Nephron (organoid): ENCODE measurements around the gene ADARB2.

Experiments used
- H3K27ac Mint-ChIP-seq, 3 experiments: 2 replicates each; pipeline ENCODE4 v1.8.0; 2020; ENCODE audit warnings: mixed read lengths in 3 of 3, mild to moderate bottlenecking in 2 of 3, moderate library complexity in 1 of 3
- H3K27me3 Mint-ChIP-seq: 2 replicates; pipeline ENCODE4 v1.8.0; 2021; ENCODE audit warnings: low read depth, mild to moderate bottlenecking, moderate library complexity, mixed read lengths
- H3K36me3 Mint-ChIP-seq: 2 replicates; pipeline ENCODE4 v1.8.0; 2020; ENCODE audit warnings: low read depth, mixed read lengths
- H3K4me1 Mint-ChIP-seq: 2 replicates; pipeline ENCODE4 v1.8.0; 2020; ENCODE audit warnings: mixed read lengths
- H3K4me3 Mint-ChIP-seq, 3 experiments: 2 replicates each; pipeline ENCODE4 v1.8.0; 2020; ENCODE audit warnings: mild to moderate bottlenecking in 3 of 3, mixed read lengths in 3 of 3, moderate library complexity in 2 of 3
- H3K9me3 Mint-ChIP-seq: 2 replicates; pipeline ENCODE4 v1.8.0; 2020; ENCODE audit warnings: mixed read lengths
- TF ChIP-seq, protein P1 (sequence below), 3 experiments: fragments of 200-600 bp; sonication (generic); IDR thresholded peaks; one replicate each; pipeline ENCODE4 v1.5.0; 2021; ENCODE audit warnings: antibody characterized with exemption in 3 of 3; ENCODE audit not compliant: unreplicated experiment in 3 of 3

Gene ADARB2

DNA sequence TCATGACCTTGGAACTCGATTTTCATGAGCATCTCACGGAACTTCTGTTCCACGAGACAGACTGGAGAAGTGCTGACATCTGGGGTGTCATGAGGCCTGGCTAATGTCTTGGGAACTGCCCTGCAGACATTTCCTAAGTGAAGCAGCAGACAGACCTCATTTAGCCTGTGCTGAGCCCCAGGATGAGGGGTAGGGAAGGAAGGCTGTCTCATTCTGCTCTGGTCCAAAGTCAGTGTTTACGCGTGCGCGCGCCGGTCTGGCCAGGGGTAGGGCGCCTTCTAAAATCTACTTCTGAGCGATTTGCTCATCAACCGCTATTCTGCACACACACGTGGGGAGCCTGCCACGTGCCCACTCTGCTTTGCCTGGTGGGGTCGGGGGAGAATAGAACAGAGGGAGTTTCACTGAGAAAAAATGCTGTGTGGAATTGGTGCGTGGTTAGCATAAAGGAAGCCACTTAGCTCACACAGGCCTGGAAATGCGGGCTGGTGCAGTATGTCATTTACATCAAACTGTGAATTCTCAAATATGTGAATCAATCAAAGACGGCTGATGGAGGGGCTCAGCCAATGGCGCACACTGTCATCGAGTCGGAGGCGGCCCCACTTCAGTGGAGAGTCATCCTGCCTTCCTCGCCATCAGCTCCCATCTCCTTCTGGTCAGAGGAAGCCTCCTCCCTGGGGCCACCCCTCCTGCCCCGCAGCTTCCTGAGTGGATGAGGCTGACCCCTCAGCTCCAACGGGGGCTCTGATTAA is 335.1 kb downstream of the ADARB2 start:
- TF ChIP-seq, protein P1, sequence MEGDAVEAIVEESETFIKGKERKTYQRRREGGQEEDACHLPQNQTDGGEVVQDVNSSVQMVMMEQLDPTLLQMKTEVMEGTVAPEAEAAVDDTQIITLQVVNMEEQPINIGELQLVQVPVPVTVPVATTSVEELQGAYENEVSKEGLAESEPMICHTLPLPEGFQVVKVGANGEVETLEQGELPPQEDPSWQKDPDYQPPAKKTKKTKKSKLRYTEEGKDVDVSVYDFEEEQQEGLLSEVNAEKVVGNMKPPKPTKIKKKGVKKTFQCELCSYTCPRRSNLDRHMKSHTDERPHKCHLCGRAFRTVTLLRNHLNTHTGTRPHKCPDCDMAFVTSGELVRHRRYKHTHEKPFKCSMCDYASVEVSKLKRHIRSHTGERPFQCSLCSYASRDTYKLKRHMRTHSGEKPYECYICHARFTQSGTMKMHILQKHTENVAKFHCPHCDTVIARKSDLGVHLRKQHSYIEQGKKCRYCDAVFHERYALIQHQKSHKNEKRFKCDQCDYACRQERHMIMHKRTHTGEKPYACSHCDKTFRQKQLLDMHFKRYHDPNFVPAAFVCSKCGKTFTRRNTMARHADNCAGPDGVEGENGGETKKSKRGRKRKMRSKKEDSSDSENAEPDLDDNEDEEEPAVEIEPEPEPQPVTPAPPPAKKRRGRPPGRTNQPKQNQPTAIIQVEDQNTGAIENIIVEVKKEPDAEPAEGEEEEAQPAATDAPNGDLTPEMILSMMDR (IDR thresholded peaks at IDR 0.05; ENCODE audit: unreplicated experiment in 3 of 3), result no peak
- no peaks in the 10 kb centered on the region for H3K36me3 Mint-ChIP-seq
- H3K27me3 Mint-ChIP-seq, result peaks cover 8% of the 10 kb centered on the region
- H3K4me3 Mint-ChIP-seq, result no peak overlapping the region
- H3K27ac Mint-ChIP-seq, result no peak overlapping the region
- H3K9me3 Mint-ChIP-seq, result peaks cover 4% of the 10 kb centered on the region
- peaks cover 11% of the 10 kb centered on the region for H3K4me1 Mint-ChIP-seq

DNA sequence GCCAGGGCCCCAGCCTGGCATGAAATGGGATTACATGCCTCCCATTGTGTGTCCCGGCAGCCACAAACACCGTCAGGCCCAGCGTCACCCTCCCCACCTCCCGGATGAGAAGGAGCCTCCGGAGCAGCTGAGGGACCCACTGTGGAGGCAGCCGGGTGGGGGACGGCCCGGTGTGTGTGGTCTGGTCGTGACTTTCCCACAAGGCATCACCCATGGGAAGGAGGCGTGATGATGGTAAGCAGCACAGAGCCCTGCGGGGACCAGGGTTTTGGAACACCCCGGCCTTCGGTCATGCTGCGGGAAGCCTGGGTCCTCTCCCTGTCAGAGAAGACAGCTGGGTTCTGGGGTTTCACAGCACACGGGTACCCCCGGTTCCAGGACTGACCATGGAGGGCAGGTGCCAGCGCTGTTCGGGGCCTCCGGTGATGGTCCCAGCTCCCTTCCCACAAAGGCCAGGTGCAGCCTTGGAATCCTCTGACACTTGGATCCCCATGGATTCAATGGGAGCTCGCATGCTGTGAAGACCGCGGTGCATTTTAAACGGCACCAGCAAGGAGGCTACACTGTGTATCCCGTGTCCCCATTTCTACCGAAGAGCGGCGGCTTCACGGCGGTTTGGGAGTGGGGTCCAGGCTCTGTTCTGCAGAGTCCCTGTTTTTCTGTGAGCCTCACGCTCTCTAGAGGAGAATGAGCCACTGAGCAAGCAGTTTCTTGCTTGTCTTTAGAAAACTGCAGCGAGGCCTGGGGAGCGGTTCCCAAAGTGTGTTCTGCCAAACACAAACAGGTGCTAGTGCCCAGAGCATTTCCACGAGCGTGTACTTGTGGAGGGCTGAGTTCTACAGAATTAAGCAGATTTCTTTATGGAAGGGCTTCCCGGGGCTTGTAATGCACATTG is 336.0 kb downstream of the ADARB2 start:
- Mint-ChIP-seq H3K27ac (no peak overlapping the region), H3K4me1 (peaks cover 11% of the 10 kb centered on the region), H3K4me3 (no peak overlapping the region), H3K27me3 (peaks cover 8% of the 10 kb centered on the region), H3K36me3 (no peaks in the 10 kb centered on the region), H3K9me3 (peaks cover 4% of the 10 kb centered on the region)
- TF ChIP-seq, protein P1 (IDR thresholded peaks at IDR 0.05; ENCODE audit: unreplicated experiment in 3 of 3), result no peak

DNA sequence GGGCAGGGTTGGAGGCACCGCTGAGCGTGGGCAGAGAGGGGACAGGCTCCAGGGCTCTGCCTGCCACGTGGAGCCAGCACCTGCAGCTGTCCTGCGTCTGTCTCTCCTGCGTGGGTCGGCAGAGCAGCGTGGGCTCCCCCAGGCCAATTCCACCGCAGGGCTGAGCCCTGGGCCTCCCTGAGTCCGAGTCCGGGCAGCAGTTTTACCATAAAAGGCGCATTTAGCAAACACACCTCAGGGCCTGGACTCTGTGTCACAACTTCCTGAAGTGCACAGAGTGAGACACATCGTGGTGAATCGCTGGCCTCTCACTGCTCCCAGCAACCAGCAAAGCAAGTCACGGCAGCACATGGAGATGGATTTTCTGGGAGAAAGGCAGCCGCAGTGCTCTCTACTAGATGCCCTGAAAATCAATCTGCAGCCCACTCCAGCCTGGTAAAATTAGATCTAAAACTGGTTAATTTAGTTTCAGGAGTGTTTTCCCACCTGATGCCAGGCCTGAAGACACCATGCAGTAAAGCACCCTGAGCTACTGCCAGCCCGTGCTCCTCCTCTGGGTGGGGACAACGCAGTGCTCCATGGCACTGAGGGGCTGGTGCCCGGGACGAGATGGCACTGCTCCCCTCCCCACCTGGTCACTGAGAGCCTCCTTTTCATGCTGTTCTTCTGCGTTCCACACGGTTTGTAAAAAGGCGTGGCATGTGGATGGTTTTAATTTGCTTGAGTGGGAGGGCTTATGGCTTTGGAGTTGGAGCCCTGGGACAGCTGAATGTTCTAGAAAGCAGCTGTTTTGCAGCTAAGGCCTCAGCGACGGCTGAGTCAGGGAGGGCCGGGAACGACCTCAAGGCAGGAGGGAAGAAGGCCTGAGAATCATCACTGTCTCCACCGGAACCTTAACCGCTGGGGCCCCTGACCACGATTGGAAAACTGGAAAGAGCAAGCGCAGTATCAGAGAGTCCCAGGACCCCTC is 336.9 kb downstream of the ADARB2 start:
- Mint-ChIP-seq H3K4me3 (no peak overlapping the region), H3K9me3 (no peaks in the 10 kb centered on the region), H3K27ac (peak overlapping the region in 1 of 3 experiments; percentile 71), H3K36me3 (no peaks in the 10 kb centered on the region), H3K4me1 (peaks cover 11% of the 10 kb centered on the region), H3K27me3 (peaks cover 13% of the 10 kb centered on the region)
- TF ChIP-seq, protein P1 (IDR thresholded peaks at IDR 0.05; ENCODE audit: unreplicated experiment in 3 of 3), result no peak

DNA sequence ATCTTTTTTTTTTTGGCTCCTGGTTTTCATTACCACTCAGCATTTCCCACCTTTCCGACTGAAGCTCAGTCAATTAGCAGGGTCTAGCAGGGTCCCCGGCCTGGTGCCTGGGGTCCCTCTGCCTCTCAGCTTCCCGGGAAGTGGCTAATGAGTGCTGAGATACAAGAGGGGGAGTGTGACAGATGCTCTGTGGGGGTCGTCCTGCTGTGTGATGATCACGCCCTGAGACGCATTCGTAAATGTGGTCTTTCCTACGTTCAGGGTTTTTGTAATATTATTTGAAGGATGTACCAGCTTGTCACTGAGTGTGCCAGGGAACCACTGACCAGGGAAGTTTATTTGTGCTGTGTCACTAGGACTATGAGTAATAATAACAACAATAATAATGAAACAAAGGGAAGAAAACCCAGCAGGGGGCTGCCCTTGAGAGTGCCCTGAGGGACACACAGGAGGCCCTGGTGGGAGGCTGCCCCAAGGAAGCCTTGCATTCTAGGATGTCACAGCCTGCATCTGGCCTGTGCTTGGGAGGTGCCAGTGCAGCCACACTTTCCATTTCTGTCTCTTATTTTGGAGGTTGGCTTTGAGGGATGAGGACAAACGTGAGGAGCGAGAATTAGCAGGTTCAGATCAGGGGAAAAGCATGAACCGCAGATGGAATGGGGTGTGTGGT is 337.8 kb downstream of the ADARB2 start:
- H3K4me3 Mint-ChIP-seq, result no peak overlapping the region
- no peak overlapping the region for H3K27ac Mint-ChIP-seq
- H3K27me3 Mint-ChIP-seq, result peaks cover 14% of the 10 kb centered on the region
- TF ChIP-seq, protein P1 (IDR thresholded peaks at IDR 0.05; ENCODE audit: unreplicated experiment in 3 of 3), result no peak
- H3K4me1 Mint-ChIP-seq, result peaks cover 11% of the 10 kb centered on the region
- H3K36me3 Mint-ChIP-seq, result no peaks in the 10 kb centered on the region
- no peaks in the 10 kb centered on the region for H3K9me3 Mint-ChIP-seq
